ENCODE measurements around the gene OSTM1. TPM values are rescaled to one million over a fixed set of nuclear protein-coding genes. Genes with fewer than 3 reads are reported as not detected.
"Not testable (repeated sequence)": the region's sequence is repeated elsewhere in the genome, so short reads cannot be mapped to it uniquely, and the experiment has no call there.

The OSTM1 gene
- total RNA-seq, 1 donor from 2014 or later, result 13.6 TPM

DNA sequence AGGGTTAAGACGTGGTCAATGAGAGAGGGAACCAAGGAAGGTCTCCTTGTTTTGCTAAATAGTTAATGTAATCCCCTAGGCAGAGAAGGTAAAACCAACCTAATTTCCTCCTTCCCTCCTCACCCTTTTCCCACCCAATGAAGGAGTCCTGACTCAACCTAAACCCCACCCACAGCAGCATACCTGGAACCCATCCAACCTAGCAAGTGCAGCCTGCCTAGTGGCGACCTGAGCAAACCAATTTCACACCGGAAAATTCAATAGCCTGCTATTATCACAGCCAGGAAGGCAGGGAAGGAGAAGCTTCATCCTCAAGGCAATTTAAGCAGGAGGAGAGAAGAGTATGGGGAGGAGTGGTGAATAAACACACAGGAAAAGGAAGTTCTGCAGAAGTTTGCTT, 46.9 kb downstream of the OSTM1 start:
- Histone ChIP-seq H3K4me1 (ENCODE audit: control insufficient read depth in 3 of 3, insufficient read depth in 3 of 3, low read length in 3 of 3) (no peaks in the 10 kb centered on the region), H3K4me3 (ENCODE audit: low read length in 3 of 3) (no peak overlapping the region), H3K27ac (ENCODE audit: low read depth, low read length) (no peak overlapping the region), H3K36me3 (ENCODE audit: control insufficient read depth in 3 of 3, insufficient read depth in 3 of 3, low read length in 3 of 3) (no peaks in the 10 kb centered on the region), H3K27me3 (ENCODE audit: control insufficient read depth in 3 of 3, insufficient read depth in 3 of 3, low read length in 3 of 3) (no peaks in the 10 kb centered on the region), H3K9me3 (ENCODE audit: control insufficient read depth in 3 of 3, low read length in 3 of 3) (no peaks in the 10 kb centered on the region), H3K9ac (ENCODE audit: low read depth in 1 of 3, low read length in 3 of 3) (no peak overlapping the region)

DNA sequence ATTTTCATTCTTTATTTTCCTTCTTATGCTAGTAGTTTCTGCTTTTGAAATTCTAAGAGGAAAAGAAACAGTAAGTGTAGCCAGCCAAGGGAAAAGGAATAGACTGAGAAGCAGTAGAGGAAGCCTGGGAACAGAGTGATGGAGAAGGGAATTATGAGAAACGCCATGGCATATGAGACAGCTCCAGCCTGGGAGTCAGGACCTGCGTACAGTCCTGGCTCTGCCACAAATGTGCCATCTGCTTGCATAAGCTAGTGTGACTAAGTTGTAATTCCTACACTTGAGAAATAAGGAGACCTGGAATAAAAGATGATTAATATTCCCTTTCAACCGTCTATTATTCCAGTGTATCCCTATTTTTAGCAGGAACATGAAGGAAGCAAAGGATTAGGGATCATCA, 47.5 kb downstream of the OSTM1 start:
- Histone ChIP-seq H3K4me1 (ENCODE audit: control insufficient read depth in 3 of 3, insufficient read depth in 3 of 3, low read length in 3 of 3) (no peaks in the 10 kb centered on the region), H3K4me3 (ENCODE audit: low read length in 3 of 3) (no peak overlapping the region), H3K36me3 (ENCODE audit: control insufficient read depth in 3 of 3, insufficient read depth in 3 of 3, low read length in 3 of 3) (no peaks in the 10 kb centered on the region), H3K27me3 (ENCODE audit: control insufficient read depth in 3 of 3, insufficient read depth in 3 of 3, low read length in 3 of 3) (no peaks in the 10 kb centered on the region), H3K9ac (ENCODE audit: low read depth in 1 of 3, low read length in 3 of 3) (no peak overlapping the region), H3K9me3 (ENCODE audit: control insufficient read depth in 3 of 3, low read length in 3 of 3) (no peaks in the 10 kb centered on the region), H3K27ac (ENCODE audit: low read depth, low read length) (no peak overlapping the region)

DNA sequence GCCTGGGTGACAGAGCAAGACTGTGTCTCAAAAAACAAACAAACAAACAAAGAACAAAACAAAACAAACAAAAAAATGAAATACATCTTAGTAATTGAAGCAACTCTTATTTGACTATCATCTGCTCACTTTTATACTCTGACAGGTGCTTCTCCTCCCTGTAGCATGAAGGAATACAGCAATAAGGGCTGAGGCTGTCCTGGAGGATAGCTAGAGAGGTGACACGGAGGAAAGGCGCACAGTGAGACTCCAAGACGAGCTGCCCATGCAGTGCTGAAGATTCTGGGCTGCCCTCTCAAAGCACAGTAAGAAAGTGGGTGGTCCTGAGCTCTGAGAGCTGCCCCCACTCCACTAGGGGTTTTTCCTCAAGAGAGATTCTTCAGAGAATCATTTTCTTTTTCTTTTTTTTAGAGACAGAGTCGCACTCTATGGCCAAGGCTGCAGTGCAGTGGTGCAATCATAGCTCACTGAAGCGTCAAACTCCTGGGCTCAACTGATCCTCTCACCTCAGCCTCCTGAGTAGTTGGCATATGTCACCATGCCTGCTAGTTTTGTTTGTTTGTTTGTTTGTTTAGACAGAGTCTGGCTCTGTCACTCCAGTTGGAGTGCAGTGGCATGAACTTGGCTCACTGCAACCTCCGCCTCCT, 50.0 kb downstream of the OSTM1 start:
- Histone ChIP-seq H3K9ac (ENCODE audit: low read depth in 1 of 3, low read length in 3 of 3) (no peak overlapping the region), H3K27me3 (ENCODE audit: control insufficient read depth in 3 of 3, insufficient read depth in 3 of 3, low read length in 3 of 3) (no peaks in the 10 kb centered on the region), H3K36me3 (ENCODE audit: control insufficient read depth in 3 of 3, insufficient read depth in 3 of 3, low read length in 3 of 3) (no peaks in the 10 kb centered on the region), H3K4me1 (ENCODE audit: control insufficient read depth in 3 of 3, insufficient read depth in 3 of 3, low read length in 3 of 3) (no peaks in the 10 kb centered on the region), H3K9me3 (ENCODE audit: control insufficient read depth in 3 of 3, low read length in 3 of 3) (no peaks in the 10 kb centered on the region), H3K4me3 (ENCODE audit: low read length in 3 of 3) (no peak overlapping the region), H3K27ac (ENCODE audit: low read depth, low read length) (no peak overlapping the region)

DNA sequence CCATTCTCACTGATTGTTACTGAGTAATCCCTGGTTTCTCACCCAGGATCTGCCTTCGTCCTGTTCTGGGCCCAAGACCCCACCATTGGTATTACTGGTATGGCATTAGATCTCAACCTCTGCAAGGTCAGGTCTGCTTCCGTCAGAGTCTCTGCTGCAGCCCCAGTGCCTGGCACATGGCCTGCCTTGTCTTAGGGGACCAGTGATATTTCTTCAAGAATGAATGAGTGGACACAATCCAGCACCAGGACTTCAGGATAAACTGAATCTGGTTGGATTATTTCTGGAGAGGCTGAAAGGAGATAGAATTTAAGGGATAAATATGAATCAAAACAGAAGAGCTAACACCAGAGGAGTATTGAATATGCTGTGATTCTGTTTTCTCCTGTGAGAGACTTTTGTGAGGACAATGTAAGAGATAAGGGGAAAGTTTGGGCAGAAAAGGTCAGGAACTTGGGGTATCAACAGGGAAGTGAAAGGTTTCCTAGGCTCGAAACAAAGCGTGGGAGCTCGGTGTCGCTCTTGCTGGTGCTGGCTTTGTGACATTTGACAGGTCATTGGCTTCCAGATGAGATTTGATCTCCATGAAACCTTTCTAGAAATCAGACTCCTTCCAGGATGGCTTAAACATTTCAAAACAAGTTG, 53.9 kb downstream of the OSTM1 start:
- H3K27me3 ChIP-seq (ENCODE audit: control insufficient read depth in 3 of 3, insufficient read depth in 3 of 3, low read length in 3 of 3), result no peaks in the 10 kb centered on the region
- H3K9me3 ChIP-seq (ENCODE audit: control insufficient read depth in 3 of 3, low read length in 3 of 3), result no peaks in the 10 kb centered on the region
- H3K9ac ChIP-seq (ENCODE audit: low read depth in 1 of 3, low read length in 3 of 3), result no peak overlapping the region
- H3K4me1 ChIP-seq (ENCODE audit: control insufficient read depth in 3 of 3, insufficient read depth in 3 of 3, low read length in 3 of 3), result no peaks in the 10 kb centered on the region
- H3K36me3 ChIP-seq (ENCODE audit: control insufficient read depth in 3 of 3, insufficient read depth in 3 of 3, low read length in 3 of 3), result no peaks in the 10 kb centered on the region
- H3K4me3 ChIP-seq (ENCODE audit: low read length in 3 of 3), result no peak overlapping the region
- H3K27ac ChIP-seq (ENCODE audit: low read depth, low read length), result no peak overlapping the region

DNA sequence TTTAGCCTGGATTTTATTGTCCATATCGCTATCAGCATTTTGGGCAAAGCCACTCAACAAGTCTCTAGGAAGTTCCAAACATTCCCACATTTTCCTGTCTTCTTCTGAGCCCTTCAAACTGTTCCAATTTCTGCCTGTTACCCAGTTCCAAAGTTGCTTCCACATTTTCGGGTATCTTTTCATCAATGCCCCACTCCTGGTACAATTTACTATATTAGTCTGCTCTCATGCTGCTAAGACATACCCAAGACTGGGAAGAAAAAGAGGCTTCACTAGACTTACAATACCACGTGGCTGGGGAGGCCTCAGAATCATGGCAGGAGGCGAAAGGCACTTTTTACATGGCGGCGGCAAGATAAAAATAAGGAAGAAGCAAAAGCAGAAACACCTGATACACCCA, 58.3 kb downstream of the OSTM1 start:
- not testable (repeated sequence) for H3K27ac ChIP-seq (ENCODE audit: low read depth, low read length); H3K9ac ChIP-seq (ENCODE audit: low read depth in 1 of 3, low read length in 3 of 3); H3K4me1 ChIP-seq (ENCODE audit: control insufficient read depth in 3 of 3, insufficient read depth in 3 of 3, low read length in 3 of 3); H3K36me3 ChIP-seq (ENCODE audit: control insufficient read depth in 3 of 3, insufficient read depth in 3 of 3, low read length in 3 of 3); H3K4me3 ChIP-seq (ENCODE audit: low read length in 3 of 3); H3K27me3 ChIP-seq (ENCODE audit: control insufficient read depth in 3 of 3, insufficient read depth in 3 of 3, low read length in 3 of 3); H3K9me3 ChIP-seq (ENCODE audit: control insufficient read depth in 3 of 3, low read length in 3 of 3)

DNA sequence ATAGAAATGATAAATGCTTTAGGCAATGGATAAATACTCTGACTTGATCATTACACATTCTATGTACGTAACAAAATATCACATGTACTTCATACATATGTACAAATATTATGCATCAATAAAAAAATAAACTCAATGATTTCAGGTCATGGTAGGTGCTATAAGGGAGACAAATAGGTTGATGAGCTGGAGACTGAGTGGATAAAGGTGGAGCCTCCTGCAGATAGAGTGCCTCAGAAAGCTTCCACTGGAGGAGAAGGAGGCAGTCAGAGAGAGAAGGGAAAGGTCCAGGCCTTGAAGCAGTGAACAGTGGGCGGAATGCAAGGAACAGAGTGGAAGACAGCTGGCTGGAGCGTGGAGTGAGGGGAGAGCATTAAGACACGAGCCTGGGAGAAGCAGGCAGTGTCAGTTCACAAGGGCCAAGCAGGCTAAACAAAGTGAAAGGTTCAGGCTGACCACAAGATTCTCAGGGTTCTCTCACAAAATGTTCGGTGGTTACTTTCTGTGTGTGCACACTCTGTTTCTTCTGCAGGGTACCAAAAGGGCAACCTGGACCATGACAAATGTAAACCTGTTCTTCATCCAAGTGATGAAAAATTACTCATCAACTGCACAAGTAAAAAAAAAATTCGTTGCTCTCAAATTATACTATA, 60.6 kb downstream of the OSTM1 start:
- no peaks in the 10 kb centered on the region for H3K27me3 ChIP-seq (ENCODE audit: control insufficient read depth in 3 of 3, insufficient read depth in 3 of 3, low read length in 3 of 3)
- peaks cover 0 to 3% (median 0%) of the 10 kb centered on the region in 3 donors for H3K9me3 ChIP-seq (ENCODE audit: control insufficient read depth in 3 of 3, low read length in 3 of 3)
- H3K4me3 ChIP-seq (ENCODE audit: low read length in 3 of 3), result no peak overlapping the region
- H3K27ac ChIP-seq (ENCODE audit: low read depth, low read length), result no peak overlapping the region
- no peak overlapping the region for H3K9ac ChIP-seq (ENCODE audit: low read depth in 1 of 3, low read length in 3 of 3)
- no peaks in the 10 kb centered on the region for H3K36me3 ChIP-seq (ENCODE audit: control insufficient read depth in 3 of 3, insufficient read depth in 3 of 3, low read length in 3 of 3)
- no peaks in the 10 kb centered on the region for H3K4me1 ChIP-seq (ENCODE audit: control insufficient read depth in 3 of 3, insufficient read depth in 3 of 3, low read length in 3 of 3)

DNA sequence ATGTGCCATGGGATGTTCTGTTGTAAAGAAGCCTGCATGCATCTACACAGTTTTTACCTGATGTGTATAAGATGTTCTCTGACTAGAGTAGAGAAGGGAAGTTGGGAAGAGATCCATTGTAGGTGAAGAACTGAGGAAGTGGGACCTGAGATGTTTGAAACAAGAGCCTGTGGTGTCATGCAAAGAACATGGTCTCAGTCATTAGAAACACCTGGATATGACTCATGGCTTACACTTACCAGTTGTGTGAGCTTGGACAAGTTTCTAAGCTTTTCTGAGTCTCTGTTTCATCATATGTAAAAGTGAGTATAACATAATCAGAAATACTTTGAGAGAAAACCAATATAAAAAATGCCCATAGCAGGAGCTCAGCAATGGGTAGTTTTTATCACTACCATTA, 64.6 kb downstream of the OSTM1 start:
- Histone ChIP-seq H3K9ac (ENCODE audit: low read depth in 1 of 3, low read length in 3 of 3) (no peak overlapping the region), H3K36me3 (ENCODE audit: control insufficient read depth in 3 of 3, insufficient read depth in 3 of 3, low read length in 3 of 3) (no peaks in the 10 kb centered on the region), H3K4me1 (ENCODE audit: control insufficient read depth in 3 of 3, insufficient read depth in 3 of 3, low read length in 3 of 3) (no peaks in the 10 kb centered on the region), H3K27me3 (ENCODE audit: control insufficient read depth in 3 of 3, insufficient read depth in 3 of 3, low read length in 3 of 3) (no peaks in the 10 kb centered on the region), H3K27ac (ENCODE audit: low read depth, low read length) (no peak overlapping the region), H3K9me3 (ENCODE audit: control insufficient read depth in 3 of 3, low read length in 3 of 3) (peaks cover 0 to 3% (median 0%) of the 10 kb centered on the region in 3 donors), H3K4me3 (ENCODE audit: low read length in 3 of 3) (no peak overlapping the region)

DNA sequence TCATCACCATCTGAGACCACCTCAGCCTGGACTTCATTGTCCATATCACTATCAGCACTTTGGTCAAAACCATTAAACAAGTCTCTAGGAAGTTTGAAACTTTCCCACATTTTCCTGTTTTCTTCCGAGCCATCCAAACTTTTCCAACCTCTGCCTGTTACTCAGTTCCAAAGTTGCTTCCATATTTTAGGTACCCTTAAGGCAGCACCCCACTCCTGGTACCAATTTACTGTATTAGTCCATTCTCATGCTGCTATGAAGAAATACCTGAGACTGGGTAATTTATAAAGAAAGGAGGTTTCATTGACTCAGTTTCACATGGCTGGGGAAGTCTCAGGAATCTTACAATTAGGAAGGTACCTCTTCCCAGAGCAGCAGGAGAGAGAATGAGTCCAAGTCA, 65.3 kb downstream of the OSTM1 start:
- not testable (repeated sequence) for H3K27me3 ChIP-seq (ENCODE audit: control insufficient read depth in 3 of 3, insufficient read depth in 3 of 3, low read length in 3 of 3); H3K9me3 ChIP-seq (ENCODE audit: control insufficient read depth in 3 of 3, low read length in 3 of 3); H3K27ac ChIP-seq (ENCODE audit: low read depth, low read length); H3K36me3 ChIP-seq (ENCODE audit: control insufficient read depth in 3 of 3, insufficient read depth in 3 of 3, low read length in 3 of 3); H3K4me3 ChIP-seq (ENCODE audit: low read length in 3 of 3); H3K4me1 ChIP-seq (ENCODE audit: control insufficient read depth in 3 of 3, insufficient read depth in 3 of 3, low read length in 3 of 3); H3K9ac ChIP-seq (ENCODE audit: low read depth in 1 of 3, low read length in 3 of 3)

DNA sequence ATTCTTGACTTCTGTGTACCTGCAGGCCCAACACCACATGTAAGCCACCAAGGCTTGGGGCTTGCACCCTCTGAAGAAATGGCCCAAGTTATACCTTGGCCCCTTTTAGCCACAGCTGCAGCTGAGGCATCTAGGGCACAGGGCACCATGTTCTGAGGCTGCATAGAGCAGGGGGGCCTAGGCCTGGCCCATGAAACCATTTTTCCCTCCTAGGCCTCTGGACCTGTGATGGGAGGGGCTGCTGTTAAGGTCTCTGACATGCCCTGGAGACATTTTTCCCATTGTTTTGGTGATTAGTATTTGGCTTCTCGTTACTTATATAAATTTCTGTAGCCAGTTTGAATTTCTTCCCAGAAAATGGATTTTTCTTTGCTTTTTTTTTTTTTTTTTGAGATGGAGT, 66.2 kb downstream of the OSTM1 start:
- Histone ChIP-seq H3K36me3 (ENCODE audit: control insufficient read depth in 3 of 3, insufficient read depth in 3 of 3, low read length in 3 of 3) (no peaks in the 10 kb centered on the region), H3K27ac (ENCODE audit: low read depth, low read length) (no peak overlapping the region), H3K4me1 (ENCODE audit: control insufficient read depth in 3 of 3, insufficient read depth in 3 of 3, low read length in 3 of 3) (no peaks in the 10 kb centered on the region), H3K9ac (ENCODE audit: low read depth in 1 of 3, low read length in 3 of 3) (no peak overlapping the region), H3K4me3 (ENCODE audit: low read length in 3 of 3) (no peak overlapping the region), H3K27me3 (ENCODE audit: control insufficient read depth in 3 of 3, insufficient read depth in 3 of 3, low read length in 3 of 3) (no peaks in the 10 kb centered on the region), H3K9me3 (ENCODE audit: control insufficient read depth in 3 of 3, low read length in 3 of 3) (peaks cover 0 to 3% (median 0%) of the 10 kb centered on the region in 3 donors)

DNA sequence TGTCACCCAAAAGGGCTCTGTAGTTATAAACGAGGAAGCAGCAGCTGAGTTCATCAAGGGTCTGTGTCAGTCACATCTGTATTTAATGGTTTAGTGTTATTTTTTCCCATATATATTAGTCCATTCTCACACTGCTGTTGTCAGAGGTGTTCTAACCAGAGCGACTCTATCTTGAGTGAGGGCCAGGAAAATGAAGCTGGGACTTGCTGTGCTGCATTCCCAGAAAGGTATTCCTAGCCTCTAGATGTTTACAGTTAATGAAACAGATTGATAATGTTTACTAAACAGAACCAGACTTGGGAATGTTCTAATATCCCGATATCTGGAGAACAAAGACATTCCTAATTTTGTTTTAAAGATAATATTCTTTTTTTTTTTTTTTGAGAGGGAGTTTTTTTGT, 68.6 kb downstream of the OSTM1 start:
- Histone ChIP-seq H3K9me3 (ENCODE audit: control insufficient read depth in 3 of 3, low read length in 3 of 3) (peaks cover 0 to 3% (median 0%) of the 10 kb centered on the region in 3 donors), H3K27me3 (ENCODE audit: control insufficient read depth in 3 of 3, insufficient read depth in 3 of 3, low read length in 3 of 3) (no peaks in the 10 kb centered on the region), H3K4me1 (ENCODE audit: control insufficient read depth in 3 of 3, insufficient read depth in 3 of 3, low read length in 3 of 3) (peaks cover 0 to 3% (median 0%) of the 10 kb centered on the region in 3 donors), H3K36me3 (ENCODE audit: control insufficient read depth in 3 of 3, insufficient read depth in 3 of 3, low read length in 3 of 3) (no peaks in the 10 kb centered on the region), H3K4me3 (ENCODE audit: low read length in 3 of 3) (no peak overlapping the region), H3K27ac (ENCODE audit: low read depth, low read length) (no peak overlapping the region), H3K9ac (ENCODE audit: low read depth in 1 of 3, low read length in 3 of 3) (no peak overlapping the region)
